ENCODE measurements around the gene LRRTM1. TPM values are rescaled to one million over a fixed set of nuclear protein-coding genes. Genes with fewer than 3 reads are reported as not detected.

The LRRTM1 gene
- total RNA-seq, 1 experiment from 2014 or later = not detected

DNA sequence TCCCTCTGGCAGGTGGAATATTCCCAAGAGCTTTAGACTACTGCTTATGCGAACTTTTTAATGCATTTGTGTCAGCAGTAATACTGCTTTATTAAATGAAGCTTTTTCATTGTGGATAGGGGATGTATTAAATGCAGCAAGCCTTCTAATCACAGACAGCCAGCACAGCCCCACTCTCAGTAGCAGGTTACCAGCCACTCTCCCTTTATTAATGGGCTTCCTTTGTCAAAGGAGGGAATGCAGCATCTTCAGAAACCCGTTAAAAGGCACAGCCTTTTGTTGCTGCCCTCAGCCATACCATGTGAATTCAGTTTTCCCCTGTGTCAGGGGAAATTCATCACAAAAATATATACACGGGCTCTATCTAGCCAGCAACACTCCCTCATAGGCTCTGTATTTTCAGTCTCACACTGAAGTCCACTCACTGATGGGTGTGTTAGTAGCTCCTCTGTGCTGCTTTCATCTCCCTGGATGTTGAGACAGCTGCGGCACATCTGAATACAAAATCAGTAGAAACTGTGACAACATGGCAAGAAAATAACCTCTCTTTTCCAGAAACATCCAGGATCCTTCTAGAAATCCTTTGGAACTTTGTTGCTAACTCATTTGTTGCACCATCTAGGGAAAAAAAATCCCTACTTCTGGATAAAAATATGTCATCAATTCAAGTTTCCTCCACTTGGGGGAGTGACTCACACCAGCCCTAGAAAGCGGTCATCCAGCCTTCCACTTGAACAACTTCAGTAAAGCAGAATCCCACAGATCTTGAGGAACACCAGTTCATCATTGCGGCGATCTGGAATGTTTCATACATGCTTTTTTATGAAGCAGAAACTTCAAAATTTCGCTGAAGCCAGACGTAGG is 48.4 kb downstream of the LRRTM1 start:
- ChIA-PET POLR2A (ENCODE audit: unreplicated experiment) (no interaction called here), CTCF (no interaction called here)
- Histone ChIP-seq H3K4me3 (no peak overlapping the region), H3K4me1 (replicated peaks; ENCODE audit: insufficient read depth) (no peaks in the 10 kb centered on the region), H3F3A (ENCODE audit: insufficient read depth, low read depth) (no peaks in the 10 kb centered on the region), H3K27me3 (ENCODE audit: insufficient read depth, low read depth) (peaks cover 14% of the 10 kb centered on the region; the same call in 1 of the 2 replicates), H4K20me1 (ENCODE audit: insufficient read depth) (no peaks in the 10 kb centered on the region), H3K27ac (no peak overlapping the region), H3K79me2 (ENCODE audit: low read depth) (no peaks in the 10 kb centered on the region), H3K36me3 (ENCODE audit: low read depth) (no peaks in the 10 kb centered on the region), H3K4me2 (no peak overlapping the region), H2AFZ (no peak overlapping the region), H3K9me3 (ENCODE audit: insufficient read depth, low read depth) (no peaks in the 10 kb centered on the region), H3K9me2 (ENCODE audit: insufficient read depth) (no peaks in the 10 kb centered on the region)
- DNase-seq = no peak
- TF ChIP-seq, protein P1, sequence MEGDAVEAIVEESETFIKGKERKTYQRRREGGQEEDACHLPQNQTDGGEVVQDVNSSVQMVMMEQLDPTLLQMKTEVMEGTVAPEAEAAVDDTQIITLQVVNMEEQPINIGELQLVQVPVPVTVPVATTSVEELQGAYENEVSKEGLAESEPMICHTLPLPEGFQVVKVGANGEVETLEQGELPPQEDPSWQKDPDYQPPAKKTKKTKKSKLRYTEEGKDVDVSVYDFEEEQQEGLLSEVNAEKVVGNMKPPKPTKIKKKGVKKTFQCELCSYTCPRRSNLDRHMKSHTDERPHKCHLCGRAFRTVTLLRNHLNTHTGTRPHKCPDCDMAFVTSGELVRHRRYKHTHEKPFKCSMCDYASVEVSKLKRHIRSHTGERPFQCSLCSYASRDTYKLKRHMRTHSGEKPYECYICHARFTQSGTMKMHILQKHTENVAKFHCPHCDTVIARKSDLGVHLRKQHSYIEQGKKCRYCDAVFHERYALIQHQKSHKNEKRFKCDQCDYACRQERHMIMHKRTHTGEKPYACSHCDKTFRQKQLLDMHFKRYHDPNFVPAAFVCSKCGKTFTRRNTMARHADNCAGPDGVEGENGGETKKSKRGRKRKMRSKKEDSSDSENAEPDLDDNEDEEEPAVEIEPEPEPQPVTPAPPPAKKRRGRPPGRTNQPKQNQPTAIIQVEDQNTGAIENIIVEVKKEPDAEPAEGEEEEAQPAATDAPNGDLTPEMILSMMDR (conservative IDR thresholded peaks at IDR 0.05) = peak; percentile 55
- TF ChIP-seq EZH2 (IDR thresholded peaks at IDR 0.05; ENCODE audit: low read depth) = no peak
- BruUV-seq (replicated peaks) = no TSS peak
- intact Hi-C loops (cut with micrococcal nuclease; ENCODE audit: unreplicated experiment) = no loop called here

DNA sequence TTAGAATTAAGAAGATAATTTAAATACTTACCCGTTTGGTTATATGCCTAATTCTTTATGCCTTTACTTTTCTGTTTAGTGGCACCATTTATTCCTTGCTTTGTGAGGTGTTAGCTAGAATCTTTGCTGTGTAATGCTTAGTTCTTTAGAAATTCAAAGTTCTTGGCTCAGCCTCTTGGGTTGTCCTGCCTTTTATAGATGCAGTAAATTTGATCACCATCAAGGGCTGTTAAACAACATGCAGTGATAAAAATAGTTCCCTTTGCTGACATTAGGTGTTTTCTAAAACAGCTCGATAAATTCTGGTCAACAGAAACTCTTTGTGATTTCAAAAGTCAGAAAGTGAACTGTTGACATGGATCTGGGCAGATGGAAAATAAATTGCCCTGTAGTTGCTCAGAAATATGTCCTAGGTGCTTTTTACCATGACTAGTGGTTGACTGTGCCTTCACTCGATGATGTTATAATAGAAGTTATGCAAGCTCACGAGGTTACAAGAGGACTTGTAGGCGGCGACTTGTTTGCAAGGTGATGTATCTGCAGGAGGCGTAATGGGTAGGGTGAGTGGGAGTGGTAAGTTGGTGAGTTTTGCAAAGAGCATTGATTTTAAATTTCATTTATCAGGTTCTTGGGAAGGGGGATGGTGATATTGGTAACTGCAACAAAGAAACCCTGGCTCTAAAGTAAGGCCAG is 52.1 kb downstream of the LRRTM1 start:
- Histone ChIP-seq H2AFZ (no peak overlapping the region), H3K9me3 (ENCODE audit: insufficient read depth, low read depth) (no peaks in the 10 kb centered on the region), H3K4me3 (no peak overlapping the region), H3K9me2 (ENCODE audit: insufficient read depth) (no peaks in the 10 kb centered on the region), H4K20me1 (ENCODE audit: insufficient read depth) (no peaks in the 10 kb centered on the region), H3K27ac (no peak overlapping the region), H3K4me2 (no peak overlapping the region), H3K79me2 (ENCODE audit: low read depth) (no peaks in the 10 kb centered on the region), H3F3A (ENCODE audit: insufficient read depth, low read depth) (no peaks in the 10 kb centered on the region), H3K36me3 (ENCODE audit: low read depth) (no peaks in the 10 kb centered on the region), H3K27me3 (ENCODE audit: insufficient read depth, low read depth) (no peaks in the 10 kb centered on the region), H3K4me1 (replicated peaks; ENCODE audit: insufficient read depth) (no peaks in the 10 kb centered on the region)
- intact Hi-C loops (cut with micrococcal nuclease; ENCODE audit: unreplicated experiment) = no loop called here
- no peak for DNase-seq
- POLR2A ChIA-PET (ENCODE audit: unreplicated experiment) = no interaction called here
- CTCF ChIA-PET = no interaction called here
- TF ChIP-seq, protein P1 (conservative IDR thresholded peaks at IDR 0.05) = no peak
- TF ChIP-seq EZH2 (IDR thresholded peaks at IDR 0.05; ENCODE audit: low read depth) = no peak
- no TSS peak for BruUV-seq (replicated peaks)

Data from PC-9 (cell line).